Stomach smooth muscle (tissue), 2 donors: Measurements from ENCODE around the gene GABARAP.

Source experiments
- H3K27ac ChIP-seq: one replicate; pipeline ENCODE4 v1.7.0; 2013; ENCODE audit warnings: mild to moderate bottlenecking, low read length, inconsistent platforms
- H3K27me3 ChIP-seq, 2 donors: one replicate each; pipeline ENCODE4 v1.7.0; 2013; ENCODE audit warnings: low read length in 2 of 2; ENCODE audit not compliant: insufficient read depth in 2 of 2, control insufficient read depth in 1 of 2
- H3K36me3 ChIP-seq, 2 donors: one replicate each; pipeline ENCODE4 v1.7.0; 2013; ENCODE audit warnings: low read length in 2 of 2; ENCODE audit not compliant: control insufficient read depth in 2 of 2, insufficient read depth in 2 of 2
- H3K4me1 ChIP-seq: one replicate; pipeline ENCODE4 v1.7.0; 2013; ENCODE audit warnings: low read length; ENCODE audit not compliant: control insufficient read depth, insufficient read depth
- H3K4me3 ChIP-seq, 2 donors: one replicate each; pipeline ENCODE4 v1.7.0; 2013; ENCODE audit warnings: low read length in 2 of 2
- H3K9ac ChIP-seq, 2 donors: one replicate each; pipeline ENCODE4 v1.7.0; 2013; ENCODE audit warnings: low read length in 2 of 2, mild to moderate bottlenecking in 1 of 2
- H3K9me3 ChIP-seq, 2 donors: one replicate each; pipeline ENCODE4 v1.7.0; 2013; ENCODE audit warnings: low read length in 2 of 2; ENCODE audit not compliant: control insufficient read depth in 2 of 2
- donor health status: healthy.
- donor health status: Pancreatic carcinoma.

Gene GABARAP

GRCh38 chr17:7238420-7239090, 3.7 kb downstream of the GABARAP start:
- no peaks in the 10 kb centered on the region for H3K27me3 ChIP-seq
- H3K36me3 ChIP-seq, result peaks cover 19 to 20% of the 10 kb centered on the region in 2 donors
- H3K9ac ChIP-seq, result peak overlapping the region; percentile 87 to 92
- H3K4me1 ChIP-seq, result peaks cover 53% of the 10 kb centered on the region
- no peaks in the 10 kb centered on the region for H3K9me3 ChIP-seq
- peak overlapping the region; percentile 92 to 96 for H3K4me3 ChIP-seq
- H3K27ac ChIP-seq, result peak overlapping the region; percentile 88

- Histone ChIP-seq H3K4me1 (peaks cover 54% of the 10 kb centered on the region), H3K4me3 (peak overlapping the region; percentile 54 to 96), H3K9ac (peak overlapping the region in 1 of 2 donors; percentile 62)
Measured at GRCh38 chr17:7237761-7238419, 4.4 kb downstream of the GABARAP start.

GRCh38 chr17:7237266-7237760, 4.9 kb downstream of the GABARAP start:
- Histone ChIP-seq H3K9ac (peak overlapping the region; percentile 51 to 62), H3K4me1 (peaks cover 54% of the 10 kb centered on the region), H3K36me3 (peaks cover 19 to 20% of the 10 kb centered on the region in 2 donors), H3K9me3 (no peaks in the 10 kb centered on the region), H3K27me3 (no peaks in the 10 kb centered on the region), H3K27ac (peak overlapping the region; percentile 73), H3K4me3 (peak overlapping the region; percentile 54 to 96)

More at GRCh38 chr17:7237761-7238419, 4.4 kb downstream of the GABARAP start:
- peaks cover 19 to 20% of the 10 kb centered on the region in 2 donors for H3K36me3 ChIP-seq
- H3K27me3 ChIP-seq, result no peaks in the 10 kb centered on the region
- no peaks in the 10 kb centered on the region for H3K9me3 ChIP-seq
- H3K27ac ChIP-seq, result peak overlapping the region; percentile 73

- peak overlapping the region; percentile 13 to 62 for H3K9ac ChIP-seq
- no peaks in the 10 kb centered on the region for H3K27me3 ChIP-seq
- H3K4me1 ChIP-seq, result peaks cover 57% of the 10 kb centered on the region
- H3K4me3 ChIP-seq, result peak overlapping the region; percentile 54 to 96
- no peaks in the 10 kb centered on the region for H3K9me3 ChIP-seq
- peak overlapping the region; percentile 73 for H3K27ac ChIP-seq
- peaks cover 19 to 20% of the 10 kb centered on the region in 2 donors for H3K36me3 ChIP-seq
Measured at GRCh38 chr17:7236808-7237207, 5.4 kb downstream of the GABARAP start.

GRCh38 chr17:7235693-7236665, 6.3 kb downstream of the GABARAP start:
- no peaks in the 10 kb centered on the region for H3K9me3 ChIP-seq
- no peak overlapping the region for H3K27ac ChIP-seq
- peaks cover 18 to 20% of the 10 kb centered on the region in 2 donors for H3K36me3 ChIP-seq
- no peak overlapping the region for H3K4me3 ChIP-seq
- peaks cover 54% of the 10 kb centered on the region for H3K4me1 ChIP-seq
- H3K9ac ChIP-seq, result no peak overlapping the region
- H3K27me3 ChIP-seq, result no peaks in the 10 kb centered on the region

GRCh38 chr17:7234083-7234951, 7.9 kb downstream of the GABARAP start, which contains the start of gene DVL2:
Gene DVL2 (minus strand): TSS chr17:7234517. CDS start chr17:7234262, 255 bp downstream.
- Histone ChIP-seq H3K27me3 (no peaks in the 10 kb centered on the region), H3K36me3 (peaks cover 18 to 22% of the 10 kb centered on the region in 2 donors), H3K4me3 (peak within 1 kb of the TSS; percentile 87 to 92), H3K27ac (peak within 1 kb of the TSS; percentile 81), H3K9me3 (no peaks in the 10 kb centered on the region), H3K9ac (peak within 1 kb of the TSS; percentile 84 to 91), H3K4me1 (peaks cover 41% of the 10 kb centered on the region)

- H3K27ac ChIP-seq, result peak overlapping the region; percentile 81
- H3K36me3 ChIP-seq, result peaks cover 24 to 26% of the 10 kb centered on the region in 2 donors
- no peaks in the 10 kb centered on the region for H3K9me3 ChIP-seq
- no peaks in the 10 kb centered on the region for H3K27me3 ChIP-seq
- H3K9ac ChIP-seq, result peak overlapping the region; percentile 84 to 91
- peak overlapping the region; percentile 87 to 92 for H3K4me3 ChIP-seq
- peaks cover 41% of the 10 kb centered on the region for H3K4me1 ChIP-seq
Measured at GRCh38 chr17:7233701-7234082, 8.6 kb downstream of the GABARAP start.

- Histone ChIP-seq H3K9me3 (no peaks in the 10 kb centered on the region), H3K27ac (no peak overlapping the region), H3K9ac (no peak overlapping the region), H3K4me3 (no peak overlapping the region), H3K27me3 (no peaks in the 10 kb centered on the region), H3K4me1 (peaks cover 36% of the 10 kb centered on the region), H3K36me3 (peaks cover 37 to 38% of the 10 kb centered on the region in 2 donors)
Measured at GRCh38 chr17:7232114-7232513, 10.1 kb downstream of the GABARAP start.

- H3K27me3 ChIP-seq, result no peaks in the 10 kb centered on the region
- no peak overlapping the region for H3K27ac ChIP-seq
- no peak overlapping the region for H3K4me3 ChIP-seq
- H3K36me3 ChIP-seq, result peaks cover 38 to 46% of the 10 kb centered on the region in 2 donors
- no peaks in the 10 kb centered on the region for H3K9me3 ChIP-seq
- H3K9ac ChIP-seq, result no peak overlapping the region
- H3K4me1 ChIP-seq, result peaks cover 19% of the 10 kb centered on the region
Measured at GRCh38 chr17:7229504-7229903, 12.7 kb downstream of the GABARAP start.
